ENCODE data around the gene DCUN1D3. TPM values are rescaled to one million over a fixed set of nuclear protein-coding genes. Genes with fewer than 3 reads are reported as not detected.

Gene DCUN1D3
- total RNA-seq, 1 donor from 2014 or later, result 14.5 TPM

GRCh38 chr16:20847550-20847949 is 52.6 kb downstream of the DCUN1D3 start:
- no peak for DNase-seq (ENCODE audit: low spot score)
- intact Hi-C loops (cut with micrococcal nuclease), result no loop called here
- Mint-ChIP-seq H3K36me3 (ENCODE audit: low read depth) (peaks cover 10% of the 10 kb centered on the region), H3K4me3 (no peak overlapping the region), H3K4me1 (ENCODE audit: low read depth) (peaks cover 49% of the 10 kb centered on the region), H3K9me3 (no peaks in the 10 kb centered on the region), H3K27ac (no peak overlapping the region), H3K27me3 (ENCODE audit: insufficient read depth) (no peaks in the 10 kb centered on the region)

GRCh38 chr16:20846551-20846950 is 53.6 kb downstream of the DCUN1D3 start:
- H3K27me3 Mint-ChIP-seq (ENCODE audit: insufficient read depth), result no peaks in the 10 kb centered on the region
- no peaks in the 10 kb centered on the region for H3K9me3 Mint-ChIP-seq
- H3K27ac Mint-ChIP-seq, result no peak overlapping the region
- intact Hi-C loops (cut with micrococcal nuclease), result no loop called here
- H3K36me3 Mint-ChIP-seq (ENCODE audit: low read depth), result peaks cover 10% of the 10 kb centered on the region
- no peak overlapping the region for H3K4me3 Mint-ChIP-seq
- no peak for DNase-seq (ENCODE audit: low spot score)
- H3K4me1 Mint-ChIP-seq (ENCODE audit: low read depth), result peaks cover 49% of the 10 kb centered on the region

GRCh38 chr16:20846030-20846429 is 54.1 kb downstream of the DCUN1D3 start:
- H3K4me3 Mint-ChIP-seq, result no peak overlapping the region
- intact Hi-C loops (cut with micrococcal nuclease), result no loop called here
- no peaks in the 10 kb centered on the region for H3K9me3 Mint-ChIP-seq
- no peak for DNase-seq (ENCODE audit: low spot score)
- peaks cover 12% of the 10 kb centered on the region for H3K36me3 Mint-ChIP-seq (ENCODE audit: low read depth)
- H3K27me3 Mint-ChIP-seq (ENCODE audit: insufficient read depth), result no peaks in the 10 kb centered on the region
- no peak overlapping the region for H3K27ac Mint-ChIP-seq
- H3K4me1 Mint-ChIP-seq (ENCODE audit: low read depth), result peaks cover 48% of the 10 kb centered on the region

- Mint-ChIP-seq H3K9me3 (no peaks in the 10 kb centered on the region), H3K27ac (peak overlapping the region; percentile 70), H3K36me3 (ENCODE audit: low read depth) (peaks cover 16% of the 10 kb centered on the region), H3K4me1 (ENCODE audit: low read depth) (peaks cover 33% of the 10 kb centered on the region), H3K27me3 (ENCODE audit: insufficient read depth) (no peaks in the 10 kb centered on the region), H3K4me3 (no peak overlapping the region)
- DNase-seq (ENCODE audit: low spot score), result no peak
- intact Hi-C loops (cut with micrococcal nuclease), result loop anchor here (5.0 kb wide), 1 partner anchor 37 kb away; the partner anchor contains the start of genes ERI2 and REXO5
Observed at GRCh38 chr16:20844588-20844987, 55.6 kb downstream of the DCUN1D3 start.

- peaks cover 16% of the 10 kb centered on the region for H3K36me3 Mint-ChIP-seq (ENCODE audit: low read depth)
- DNase-seq (ENCODE audit: low spot score), result no peak
- H3K27ac Mint-ChIP-seq, result peak overlapping the region; percentile 68
- H3K9me3 Mint-ChIP-seq, result no peaks in the 10 kb centered on the region
- no peaks in the 10 kb centered on the region for H3K27me3 Mint-ChIP-seq (ENCODE audit: insufficient read depth)
- intact Hi-C loops (cut with micrococcal nuclease), result loop anchor here (5.0 kb wide), 1 partner anchor 37 kb away; the partner anchor contains the start of genes ERI2 and REXO5
- H3K4me3 Mint-ChIP-seq, result no peak overlapping the region
- peaks cover 32% of the 10 kb centered on the region for H3K4me1 Mint-ChIP-seq (ENCODE audit: low read depth)
Observed at GRCh38 chr16:20844054-20844453, 56.1 kb downstream of the DCUN1D3 start.

- intact Hi-C loops (cut with micrococcal nuclease), result no loop called here
Observed at GRCh38 chr16:20839504-20839903, 60.7 kb downstream of the DCUN1D3 start.

GRCh38 chr16:20838240-20838639 is 61.9 kb downstream of the DCUN1D3 start:
- no peak overlapping the region for H3K27ac Mint-ChIP-seq
- H3K4me1 Mint-ChIP-seq (ENCODE audit: low read depth), result peaks cover 2% of the 10 kb centered on the region
- peaks cover 43% of the 10 kb centered on the region for H3K36me3 Mint-ChIP-seq (ENCODE audit: low read depth)
- intact Hi-C loops (cut with micrococcal nuclease), result no loop called here
- no peak overlapping the region for H3K4me3 Mint-ChIP-seq
- peaks cover 23% of the 10 kb centered on the region for H3K9me3 Mint-ChIP-seq
- no peaks in the 10 kb centered on the region for H3K27me3 Mint-ChIP-seq (ENCODE audit: insufficient read depth)
- no peak for DNase-seq (ENCODE audit: low spot score)

More at GRCh38 chr16:20839504-20839903, 60.7 kb downstream of the DCUN1D3 start:
- no peak overlapping the region for H3K27ac Mint-ChIP-seq
- peaks cover 21% of the 10 kb centered on the region for H3K9me3 Mint-ChIP-seq
- peaks cover 34% of the 10 kb centered on the region for H3K36me3 Mint-ChIP-seq (ENCODE audit: low read depth)
- H3K4me3 Mint-ChIP-seq, result no peak overlapping the region
- peaks cover 15% of the 10 kb centered on the region for H3K4me1 Mint-ChIP-seq (ENCODE audit: low read depth)
- no peaks in the 10 kb centered on the region for H3K27me3 Mint-ChIP-seq (ENCODE audit: insufficient read depth)
- no peak for DNase-seq (ENCODE audit: low spot score)

GRCh38 chr16:20833086-20833485 is 67.1 kb downstream of the DCUN1D3 start:
- no peaks in the 10 kb centered on the region for H3K27me3 Mint-ChIP-seq (ENCODE audit: insufficient read depth)
- H3K9me3 Mint-ChIP-seq, result peaks cover 23% of the 10 kb centered on the region
- H3K4me3 Mint-ChIP-seq, result no peak overlapping the region
- DNase-seq (ENCODE audit: low spot score), result no peak
- H3K27ac Mint-ChIP-seq, result no peak overlapping the region
- intact Hi-C loops (cut with micrococcal nuclease), result no loop called here
- peaks cover 41% of the 10 kb centered on the region for H3K36me3 Mint-ChIP-seq (ENCODE audit: low read depth)
- H3K4me1 Mint-ChIP-seq (ENCODE audit: low read depth), result no peaks in the 10 kb centered on the region

- Mint-ChIP-seq H3K4me3 (no peak overlapping the region), H3K9me3 (peaks cover 10% of the 10 kb centered on the region), H3K27ac (no peak overlapping the region), H3K27me3 (ENCODE audit: insufficient read depth) (no peaks in the 10 kb centered on the region), H3K36me3 (ENCODE audit: low read depth) (peaks cover 37% of the 10 kb centered on the region), H3K4me1 (ENCODE audit: low read depth) (no peaks in the 10 kb centered on the region)
- intact Hi-C loops (cut with micrococcal nuclease), result no loop called here
- DNase-seq (ENCODE audit: low spot score), result no peak
Observed at GRCh38 chr16:20830372-20830771, 69.8 kb downstream of the DCUN1D3 start.

- intact Hi-C loops (cut with micrococcal nuclease), result no loop called here
- no peak for DNase-seq (ENCODE audit: low spot score)
- peaks cover 2% of the 10 kb centered on the region for H3K9me3 Mint-ChIP-seq
- no peak overlapping the region for H3K4me3 Mint-ChIP-seq
- no peak overlapping the region for H3K27ac Mint-ChIP-seq
- H3K4me1 Mint-ChIP-seq (ENCODE audit: low read depth), result no peaks in the 10 kb centered on the region
- H3K27me3 Mint-ChIP-seq (ENCODE audit: insufficient read depth), result no peaks in the 10 kb centered on the region
- peaks cover 33% of the 10 kb centered on the region for H3K36me3 Mint-ChIP-seq (ENCODE audit: low read depth)
Observed at GRCh38 chr16:20829536-20829935, 70.6 kb downstream of the DCUN1D3 start.

- Mint-ChIP-seq H3K4me3 (no peak overlapping the region), H3K27ac (no peak overlapping the region), H3K27me3 (ENCODE audit: insufficient read depth) (no peaks in the 10 kb centered on the region), H3K9me3 (no peaks in the 10 kb centered on the region), H3K4me1 (ENCODE audit: low read depth) (peaks cover 16% of the 10 kb centered on the region), H3K36me3 (ENCODE audit: low read depth) (peaks cover 29% of the 10 kb centered on the region)
- DNase-seq (ENCODE audit: low spot score), result no peak
- intact Hi-C loops (cut with micrococcal nuclease), result no loop called here
Observed at GRCh38 chr16:20826039-20826566, 74.1 kb downstream of the DCUN1D3 start.

- H3K27ac Mint-ChIP-seq, result peak overlapping the region; percentile 15
- H3K27me3 Mint-ChIP-seq (ENCODE audit: insufficient read depth), result no peaks in the 10 kb centered on the region
- DNase-seq (ENCODE audit: low spot score), result no peak
- H3K4me1 Mint-ChIP-seq (ENCODE audit: low read depth), result peaks cover 16% of the 10 kb centered on the region
- intact Hi-C loops (cut with micrococcal nuclease), result loop anchor here (2.0 kb wide), 1 partner anchor 16 kb away; the partner anchor contains the start of genes ERI2 and REXO5
- H3K36me3 Mint-ChIP-seq (ENCODE audit: low read depth), result peaks cover 34% of the 10 kb centered on the region
- H3K9me3 Mint-ChIP-seq, result no peaks in the 10 kb centered on the region
- H3K4me3 Mint-ChIP-seq, result peak overlapping the region; percentile 24
Observed at GRCh38 chr16:20822521-20823325, 77.4 kb downstream of the DCUN1D3 start.

- Mint-ChIP-seq H3K4me3 (no peak overlapping the region), H3K4me1 (ENCODE audit: low read depth) (peaks cover 16% of the 10 kb centered on the region), H3K27ac (no peak overlapping the region), H3K9me3 (no peaks in the 10 kb centered on the region), H3K27me3 (ENCODE audit: insufficient read depth) (no peaks in the 10 kb centered on the region), H3K36me3 (ENCODE audit: low read depth) (peaks cover 34% of the 10 kb centered on the region)
- no peak for DNase-seq (ENCODE audit: low spot score)
- intact Hi-C loops (cut with micrococcal nuclease), result loop anchor here (2.0 kb wide), 1 partner anchor 15 kb away; the partner anchor contains the start of genes ERI2 and REXO5
Observed at GRCh38 chr16:20821682-20822081, 78.5 kb downstream of the DCUN1D3 start.

Data from activated T-helper 1 cell treated with anti-CD3 and anti-CD28 coated beads, Interleukin-12 subunit alpha, Interleukin-12 subunit beta, Interleukin-2, Interleukin-4 antibody, amounts not matched to agents 30 ng/mL and 10 ng/mL and 1 ng/mL, durations not matched to agents 14 hours and 24 hours and 36 hours (primary cell).